HG03558 (cell line): ENCODE data around the gene PITPNC1.
"Not testable (repeated sequence)": the region's sequence is repeated elsewhere in the genome, so short reads cannot be mapped to it uniquely, and the experiment has no call there.

Experiments used
- ATAC-seq: cut with Tn5 transposase; IDR thresholded peaks from one replicate; pipeline ENCODE4 v1.9.1; 2021; ENCODE audit warnings: moderate number of reproducible peaks; ENCODE audit not compliant: unreplicated experiment; ENCODE audit errors: extremely low read depth

PITPNC1 gene

GRCh38 chr17:67562005-67562404 is 184.9 kb downstream of the PITPNC1 start:
- ATAC-seq, result no peak

- no peak for ATAC-seq
These were observed 186.7 kb downstream of the PITPNC1 start for GRCh38 chr17:67563692-67564228.

DNA sequence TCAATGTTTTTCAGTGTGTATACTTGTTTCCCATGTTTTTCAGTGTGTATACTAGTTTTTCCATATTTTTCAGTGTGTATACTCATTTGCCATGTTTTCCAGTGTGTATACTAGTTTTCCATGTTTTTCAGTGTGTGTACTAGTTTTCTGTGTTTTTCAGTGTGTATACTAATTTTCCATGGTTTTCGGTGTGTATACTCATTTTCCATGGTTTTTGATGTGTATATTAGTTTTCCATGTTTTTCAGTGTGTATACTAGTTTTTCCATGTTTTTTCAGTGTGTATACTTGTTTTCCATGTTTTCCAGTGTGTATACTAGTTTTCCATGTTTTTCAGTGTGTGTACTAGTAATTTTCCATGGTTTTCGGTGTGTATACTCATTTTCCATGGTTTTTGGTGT is 188.0 kb downstream of the PITPNC1 start:
- no peak for ATAC-seq

DNA sequence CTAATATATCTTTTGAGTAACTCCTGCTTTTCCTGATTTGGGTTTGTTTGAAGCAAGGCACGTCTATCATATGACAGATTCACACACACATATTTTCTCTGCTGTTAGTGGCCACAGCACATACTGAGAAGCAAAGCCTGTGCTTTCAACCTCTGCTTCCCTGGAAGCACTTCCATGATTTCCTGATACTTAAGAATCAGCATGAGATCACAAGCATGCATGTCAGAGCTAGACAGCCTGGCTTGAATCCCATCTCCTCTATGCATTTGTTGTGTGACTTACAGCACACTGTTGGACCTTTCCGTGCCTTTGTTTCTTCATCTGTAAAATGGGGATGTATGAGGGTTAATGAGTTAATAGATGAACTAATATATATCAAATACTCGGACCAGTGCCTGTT is 189.6 kb downstream of the PITPNC1 start:
- ATAC-seq, result no peak

DNA sequence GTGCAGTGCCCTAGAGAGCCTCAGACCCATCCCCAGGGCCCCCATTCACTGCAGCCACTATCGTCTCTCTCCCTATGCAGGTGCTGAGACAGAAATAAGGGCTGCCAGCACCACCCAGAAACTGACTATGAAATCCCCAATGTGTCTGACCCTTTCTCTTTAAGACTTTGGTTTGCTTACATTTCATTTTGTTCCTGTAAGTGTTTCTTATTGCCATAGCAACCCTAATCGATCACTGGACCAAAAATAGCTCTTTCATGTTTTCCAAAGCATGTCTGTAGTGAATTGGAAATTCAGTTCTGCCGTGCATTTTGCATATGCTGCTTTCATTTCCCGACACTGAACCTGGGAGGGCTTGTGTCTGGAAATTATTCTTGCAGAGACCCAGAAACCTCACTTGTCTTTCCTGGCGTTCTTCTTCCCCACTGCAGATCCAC is 192.0 kb downstream of the PITPNC1 start:
- no peak for ATAC-seq

DNA sequence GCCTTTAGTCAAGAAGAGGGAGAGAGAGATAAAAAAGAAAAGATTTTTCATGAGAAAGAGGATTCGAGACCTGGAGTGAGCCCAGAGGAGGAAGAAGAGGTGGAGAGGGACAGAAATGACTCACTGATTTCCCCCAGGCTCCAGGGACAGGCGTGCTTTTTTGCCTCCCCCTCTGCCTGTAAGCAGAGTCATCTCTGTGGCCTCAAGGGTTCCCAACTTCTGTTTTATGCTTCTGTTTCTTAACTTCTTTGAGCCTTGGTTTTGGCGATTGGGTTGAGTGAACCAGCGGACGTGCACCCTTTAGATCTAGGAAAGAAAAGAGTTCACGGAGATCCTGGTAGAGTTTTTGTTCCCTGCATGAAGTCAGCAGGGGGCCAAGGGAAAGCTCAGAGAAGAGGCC is 192.8 kb downstream of the PITPNC1 start:
- no peak for ATAC-seq

GRCh38 chr17:67570797-67571196 is 193.7 kb downstream of the PITPNC1 start:
- ATAC-seq, result no peak

DNA sequence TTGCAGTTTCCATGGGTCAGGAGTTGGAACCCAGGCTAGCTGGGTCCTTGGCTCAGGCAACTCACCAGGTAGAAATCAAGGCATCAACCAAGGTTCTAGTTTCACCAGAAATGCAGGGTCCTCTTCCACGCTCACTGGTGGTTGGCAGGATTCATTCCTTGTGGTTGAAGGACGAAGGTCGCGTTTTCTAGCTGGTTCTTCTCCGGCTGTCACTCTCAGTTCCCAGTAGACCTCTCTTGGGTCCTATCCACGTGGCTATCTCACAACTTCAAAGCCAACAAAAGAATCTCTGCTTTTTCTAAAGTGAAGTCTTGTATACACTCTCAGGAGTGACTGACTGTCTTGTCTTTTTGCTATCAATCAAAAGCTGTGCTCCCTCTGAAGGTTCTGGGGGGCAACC is 194.4 kb downstream of the PITPNC1 start:
- no peak for ATAC-seq

DNA sequence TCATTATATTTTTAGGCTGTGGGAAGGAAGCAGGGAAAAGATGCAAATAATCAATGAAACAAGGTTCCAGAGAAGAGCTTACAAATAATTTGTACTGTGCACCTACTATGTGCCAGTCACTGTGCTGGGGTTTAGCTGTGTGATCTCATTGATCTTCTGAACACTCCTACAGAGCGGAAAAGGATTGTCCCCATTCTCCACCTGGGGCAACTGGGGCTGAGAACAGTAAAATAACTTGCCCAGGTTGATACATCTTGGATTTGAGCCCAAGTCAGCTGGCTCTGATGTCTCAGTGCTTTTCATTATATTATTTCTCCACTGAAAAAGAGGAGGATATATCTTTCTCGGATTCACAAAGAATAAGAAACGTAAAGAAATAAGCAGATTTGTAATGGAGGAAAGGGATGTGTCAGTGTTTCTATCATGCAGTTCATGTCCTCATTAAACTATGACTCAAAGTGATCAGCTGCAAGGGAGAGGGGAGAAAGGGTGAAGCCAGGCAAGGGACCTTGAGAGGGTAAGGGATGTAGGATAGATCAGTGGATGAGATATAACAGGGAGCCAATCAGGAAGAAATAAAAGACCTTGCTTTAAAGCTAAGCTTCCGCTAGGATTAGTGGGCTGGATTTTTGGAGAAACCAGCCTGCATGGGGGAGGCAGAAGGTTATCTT is 197.0 kb downstream of the PITPNC1 start:
- no peak for ATAC-seq

GRCh38 chr17:67574658-67575293 is 197.7 kb downstream of the PITPNC1 start:
- peak; percentile 26 for ATAC-seq

DNA sequence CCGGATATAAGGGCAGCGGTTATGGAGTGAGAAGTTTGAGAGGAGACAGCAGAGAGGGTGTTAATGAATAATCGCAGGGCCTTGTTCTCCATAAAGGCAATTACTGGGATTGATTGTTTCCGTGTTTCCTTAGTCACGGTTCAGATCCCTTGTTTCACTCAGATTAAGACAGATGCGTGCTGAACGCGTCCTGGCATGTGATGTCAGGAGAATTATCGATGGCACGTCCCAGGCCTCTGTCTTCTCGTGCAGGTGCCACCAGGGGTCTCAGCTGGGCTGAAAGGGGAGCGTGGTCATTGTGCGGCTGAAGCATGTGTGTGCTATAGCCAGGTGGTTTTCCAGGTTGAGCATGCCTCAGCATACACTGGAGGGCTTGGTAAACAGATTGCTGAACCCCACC is 198.2 kb downstream of the PITPNC1 start:
- ATAC-seq, result no peak

DNA sequence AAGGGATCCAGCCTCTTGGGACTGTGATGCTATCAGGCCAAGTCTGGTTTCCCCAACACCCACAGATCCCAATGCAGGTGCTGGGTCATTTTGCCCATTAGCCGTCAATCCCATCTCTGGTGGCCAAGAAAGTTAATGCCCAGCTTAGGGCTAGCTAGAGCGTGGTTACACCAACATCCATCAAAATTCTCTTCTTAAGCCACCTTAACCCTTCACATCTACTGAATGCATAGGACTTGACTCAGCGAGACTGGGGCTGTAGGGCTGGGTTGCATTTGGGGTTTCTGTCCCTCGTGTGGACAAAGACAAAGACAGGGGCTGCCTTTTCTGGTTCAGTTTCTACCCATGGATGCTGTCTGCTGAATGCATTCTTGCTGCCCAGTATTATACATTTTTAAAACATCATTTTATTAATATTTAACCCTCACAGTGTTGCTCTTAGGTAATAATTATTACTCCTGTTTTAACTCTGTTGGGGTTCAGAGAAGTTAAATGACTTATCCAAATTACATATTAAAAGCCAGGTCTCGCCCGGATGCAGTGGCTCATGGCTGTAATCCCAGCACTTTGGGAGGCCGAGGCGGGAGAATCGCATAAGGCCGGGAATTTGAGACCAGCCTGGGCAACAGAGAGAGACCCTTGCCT is 199.5 kb downstream of the PITPNC1 start:
- no peak for ATAC-seq

- ATAC-seq, result no peak
These were observed 200.5 kb downstream of the PITPNC1 start for GRCh38 chr17:67577429-67578141.

GRCh38 chr17:67578142-67578457 is 201.0 kb downstream of the PITPNC1 start:
- ATAC-seq, result no peak

DNA sequence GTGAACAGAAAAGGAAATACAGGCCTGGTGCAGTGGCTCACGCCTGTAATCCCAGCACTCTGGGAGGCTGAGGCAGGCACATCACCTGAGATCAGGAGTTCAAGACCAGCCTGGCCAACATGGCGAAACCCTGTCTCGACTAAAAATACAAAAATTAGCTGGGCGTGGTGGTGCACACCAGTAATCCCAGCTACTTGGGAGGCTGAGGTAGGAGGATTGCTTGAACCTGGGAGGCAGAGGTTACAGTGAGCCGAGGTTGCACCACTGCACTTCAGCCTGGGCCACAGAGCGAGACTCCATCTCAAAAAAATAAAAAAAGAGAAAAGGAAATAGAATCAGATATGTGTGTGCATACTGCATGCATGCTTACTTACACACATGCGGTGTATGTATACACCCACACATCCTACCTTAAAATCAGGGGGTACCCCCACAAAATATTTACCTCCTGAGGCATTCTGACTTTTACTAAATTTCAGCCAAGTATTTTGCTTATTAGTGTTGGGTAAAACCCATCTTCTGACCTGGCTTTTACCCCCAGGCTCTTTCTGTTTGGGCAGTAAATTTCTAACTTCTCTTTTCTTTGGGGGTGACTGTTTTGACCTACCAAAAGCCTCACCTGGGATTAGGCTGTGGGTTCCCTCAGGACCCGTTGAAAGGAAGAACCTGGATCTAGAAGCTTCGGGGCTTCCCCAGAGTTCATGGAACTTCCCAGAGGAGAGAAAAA is 201.8 kb downstream of the PITPNC1 start:
- not testable (repeated sequence) for ATAC-seq

DNA sequence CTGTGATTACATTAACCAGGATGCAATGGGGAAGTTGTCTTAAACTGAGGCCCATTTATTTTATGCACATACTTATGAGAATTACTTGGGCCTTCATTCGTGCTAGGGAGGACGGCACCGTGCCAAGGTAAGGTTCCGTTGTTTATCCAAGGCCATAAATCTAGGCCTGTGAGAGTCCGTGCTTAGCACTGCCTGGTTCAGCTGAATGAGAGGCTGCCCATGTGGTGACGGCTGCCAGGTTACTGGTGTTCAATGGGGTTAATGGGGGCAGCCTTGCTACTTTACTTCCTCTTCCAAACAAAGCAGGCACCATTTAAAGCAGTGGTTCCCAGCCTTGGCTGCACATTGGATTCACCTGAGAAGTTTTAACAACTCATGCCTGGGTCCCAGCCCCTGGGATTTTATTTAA is 205.6 kb downstream of the PITPNC1 start:
- ATAC-seq, result no peak

- no peak for ATAC-seq
These were observed 208.1 kb downstream of the PITPNC1 start for GRCh38 chr17:67585077-67585602.

DNA sequence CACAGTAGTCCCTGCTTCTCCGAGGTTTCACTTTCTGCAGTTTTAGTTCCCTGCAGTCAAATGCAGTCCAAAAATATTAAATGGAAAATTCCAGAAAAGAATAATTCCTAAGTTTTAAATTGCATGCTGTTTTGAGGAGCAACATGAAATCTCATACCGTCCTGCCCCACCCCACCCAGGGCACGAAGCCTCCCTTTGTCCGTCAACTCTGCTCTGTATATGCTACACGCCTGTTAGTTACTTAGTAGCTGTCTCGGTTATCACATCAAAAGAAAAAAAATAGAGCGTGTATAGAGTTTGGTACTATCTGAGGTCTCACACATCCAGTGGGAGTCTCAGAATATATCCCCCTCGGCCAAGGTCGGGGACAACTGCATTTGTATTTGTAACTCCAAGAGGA is 211.2 kb downstream of the PITPNC1 start:
- ATAC-seq, result no peak

DNA sequence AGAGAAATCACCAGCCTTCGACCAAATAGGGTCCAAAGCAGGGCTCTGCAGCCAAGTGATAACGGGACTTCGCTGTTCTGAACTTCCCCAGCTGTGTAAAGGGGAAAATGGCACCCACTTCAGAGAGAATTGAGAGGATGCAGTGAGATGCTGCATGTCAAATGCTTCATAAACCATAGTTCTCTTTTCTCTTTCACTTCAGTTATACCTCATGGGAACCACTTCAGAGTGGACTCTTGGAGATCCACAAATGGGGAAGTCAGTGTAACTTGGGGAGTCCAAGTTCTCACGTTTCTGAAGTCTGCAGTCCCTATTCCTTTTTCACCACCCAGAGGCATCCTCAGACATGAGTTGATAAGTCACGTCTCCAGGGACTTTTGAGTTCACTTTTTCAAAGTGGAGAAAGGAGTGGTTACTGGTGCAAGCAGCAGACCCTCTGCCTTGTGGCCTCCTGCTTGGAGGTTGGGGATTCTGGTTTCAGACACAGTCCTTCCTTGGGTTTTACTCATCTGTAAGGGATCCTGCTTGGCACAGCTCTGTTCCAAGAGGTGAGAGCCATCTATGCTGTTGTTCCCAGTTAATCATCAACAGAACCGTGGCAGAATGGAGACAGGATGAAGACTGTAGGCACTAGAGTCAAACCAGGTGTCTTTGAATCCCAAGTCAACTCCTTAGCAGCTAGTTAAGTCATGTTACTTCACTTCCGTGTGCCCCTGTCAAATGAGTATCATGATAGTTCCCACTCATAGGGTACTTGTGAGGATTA is 217.2 kb downstream of the PITPNC1 start:
- ATAC-seq, result peak; percentile 49
